ENCODE results near the gene RRP7A.
"Not testable (repeated sequence)": the region's sequence is repeated elsewhere in the genome, so short reads cannot be mapped to it uniquely, and the experiment has no call there.

- TF ChIP-seq CTCF (IDR thresholded peaks at IDR 0.05); ZFX (IDR thresholded peaks at IDR 0.05; ENCODE audit: borderline replicate concordance): not testable (repeated sequence)
These were observed 5.3 kb downstream of the RRP7A start for GRCh38 chr22:42514331-42514730.

All from 22Rv1 (cell line).